GM12872 (cell line): ENCODE data around the gene SOS1.

Experiments used
- TF ChIP-seq, protein P1 (sequence below): IDR thresholded peaks from 3 replicates; pipeline ENCODE4 v1.5.1; 2011; ENCODE audit warnings: low read depth, mild to moderate bottlenecking, low read length, moderate library complexity; ENCODE audit not compliant: insufficient read depth

SOS1 gene

DNA sequence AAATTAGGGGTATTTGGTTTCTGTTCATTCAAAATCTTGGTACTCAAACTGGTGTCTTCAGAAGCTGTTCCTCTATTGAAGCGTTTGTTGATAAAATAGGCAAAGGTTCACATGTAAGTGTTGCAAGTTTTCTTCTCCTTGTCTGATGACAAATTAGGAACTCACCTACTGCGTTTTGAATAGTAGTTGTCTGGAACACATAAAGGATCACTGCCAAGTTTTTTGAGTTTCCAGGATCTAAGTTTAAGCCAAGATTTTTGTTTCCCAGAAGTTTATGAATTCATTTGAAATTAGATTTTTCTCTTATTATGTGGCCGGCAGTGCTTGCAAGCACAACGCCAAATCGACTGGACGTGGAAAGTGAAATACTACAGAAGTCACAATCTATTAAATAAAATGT lies 145.8 kb downstream of the SOS1 start:
- TF ChIP-seq, protein P1, sequence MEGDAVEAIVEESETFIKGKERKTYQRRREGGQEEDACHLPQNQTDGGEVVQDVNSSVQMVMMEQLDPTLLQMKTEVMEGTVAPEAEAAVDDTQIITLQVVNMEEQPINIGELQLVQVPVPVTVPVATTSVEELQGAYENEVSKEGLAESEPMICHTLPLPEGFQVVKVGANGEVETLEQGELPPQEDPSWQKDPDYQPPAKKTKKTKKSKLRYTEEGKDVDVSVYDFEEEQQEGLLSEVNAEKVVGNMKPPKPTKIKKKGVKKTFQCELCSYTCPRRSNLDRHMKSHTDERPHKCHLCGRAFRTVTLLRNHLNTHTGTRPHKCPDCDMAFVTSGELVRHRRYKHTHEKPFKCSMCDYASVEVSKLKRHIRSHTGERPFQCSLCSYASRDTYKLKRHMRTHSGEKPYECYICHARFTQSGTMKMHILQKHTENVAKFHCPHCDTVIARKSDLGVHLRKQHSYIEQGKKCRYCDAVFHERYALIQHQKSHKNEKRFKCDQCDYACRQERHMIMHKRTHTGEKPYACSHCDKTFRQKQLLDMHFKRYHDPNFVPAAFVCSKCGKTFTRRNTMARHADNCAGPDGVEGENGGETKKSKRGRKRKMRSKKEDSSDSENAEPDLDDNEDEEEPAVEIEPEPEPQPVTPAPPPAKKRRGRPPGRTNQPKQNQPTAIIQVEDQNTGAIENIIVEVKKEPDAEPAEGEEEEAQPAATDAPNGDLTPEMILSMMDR: no peak

DNA sequence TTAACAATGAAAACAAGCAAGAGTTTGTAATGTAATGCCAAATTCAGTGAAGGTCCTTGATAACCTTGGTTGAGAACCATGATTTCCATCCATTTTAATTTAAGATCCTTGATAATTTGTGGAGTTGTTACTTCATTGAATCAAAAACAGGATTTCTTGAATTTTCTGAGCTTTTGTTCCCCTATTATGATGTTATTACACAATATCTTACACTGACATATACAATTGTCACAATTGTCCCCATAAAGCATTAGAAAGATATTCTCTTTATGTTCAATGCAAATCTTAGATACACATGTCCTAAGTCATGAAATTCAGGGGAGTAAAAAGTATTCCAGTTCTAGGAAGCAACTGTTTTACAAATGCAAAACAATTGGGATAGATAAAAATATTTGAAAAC lies 147.6 kb downstream of the SOS1 start:
- TF ChIP-seq, protein P1: no peak

DNA sequence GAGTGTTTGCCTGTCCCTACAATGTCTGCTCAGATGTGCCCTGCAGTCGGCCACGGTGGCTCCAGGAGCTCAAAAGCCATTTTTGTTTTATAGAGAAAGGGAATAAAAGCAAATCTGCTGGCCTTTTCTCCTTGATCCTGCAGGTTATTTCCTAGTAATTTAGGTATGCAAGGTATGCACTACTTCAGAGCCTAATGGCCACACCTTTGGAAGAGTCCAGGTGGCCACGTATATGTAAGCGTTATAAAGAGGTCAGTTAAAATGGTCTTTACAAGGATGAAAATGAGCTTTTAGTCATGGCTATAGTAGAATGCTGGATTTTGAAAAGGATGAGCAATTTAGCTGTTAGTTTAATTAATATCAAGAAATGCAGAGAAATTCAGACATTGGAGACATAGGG lies 149.5 kb downstream of the SOS1 start:
- TF ChIP-seq, protein P1: no peak

DNA sequence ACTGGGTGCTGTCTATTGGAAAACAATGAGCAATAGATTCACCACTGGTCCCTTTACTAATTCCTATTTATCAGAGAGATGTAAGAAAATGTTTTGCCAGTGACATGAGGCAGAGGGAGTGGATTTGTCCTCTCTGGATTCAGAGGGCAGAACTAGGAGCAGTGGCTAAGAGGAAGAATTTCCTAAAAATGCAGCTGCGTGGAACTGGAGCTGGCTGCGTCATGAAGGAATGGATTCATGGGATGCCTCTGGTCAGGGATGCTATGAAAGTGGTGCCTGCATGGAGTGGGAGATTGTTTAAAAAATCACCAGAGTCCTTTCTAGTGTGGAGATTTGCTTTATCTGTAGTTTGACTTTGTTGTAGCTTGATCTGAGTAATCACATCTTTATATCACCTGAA lies 152.8 kb downstream of the SOS1 start:
- TF ChIP-seq, protein P1: no peak

DNA sequence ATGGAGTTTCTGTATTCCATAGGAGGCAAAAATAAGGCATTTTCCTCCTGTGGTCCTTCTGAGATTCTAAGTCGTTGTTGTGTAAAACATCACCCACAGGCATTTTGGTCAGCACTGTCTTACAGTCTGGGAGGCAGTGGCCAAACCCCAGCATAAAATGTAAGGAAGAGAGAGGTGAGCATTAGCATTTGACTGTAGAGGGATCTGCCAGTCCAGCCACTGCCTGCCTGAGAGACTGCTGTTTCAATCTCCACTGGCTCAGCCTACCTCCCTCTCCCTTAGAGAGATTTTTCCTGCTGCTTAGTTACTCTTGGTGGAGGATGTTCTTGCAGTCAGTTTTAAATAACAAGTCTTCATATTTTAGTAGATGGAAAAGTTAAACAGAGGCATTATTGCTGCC lies 154.2 kb downstream of the SOS1 start:
- TF ChIP-seq, protein P1: no peak

DNA sequence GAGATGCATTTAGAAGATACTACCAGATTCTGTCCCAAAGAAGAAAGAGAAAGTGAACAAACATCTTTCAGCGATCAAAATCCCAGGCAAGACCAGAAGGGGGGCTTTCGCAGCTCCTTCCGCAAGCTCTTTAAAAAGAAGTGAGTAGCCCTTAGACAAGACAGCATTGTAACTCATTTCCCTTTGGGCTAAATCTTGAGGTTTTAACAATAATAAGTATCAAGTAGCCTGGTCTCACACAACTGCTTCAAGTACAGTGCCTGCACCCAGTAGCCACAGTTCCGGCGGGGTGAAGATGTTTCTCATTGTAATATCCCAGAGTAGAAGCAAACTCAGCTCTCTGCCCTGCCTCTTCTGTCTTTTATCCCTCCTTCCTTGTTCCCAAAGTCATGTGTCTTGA lies 154.8 kb downstream of the SOS1 start:
- TF ChIP-seq, protein P1: no peak

DNA sequence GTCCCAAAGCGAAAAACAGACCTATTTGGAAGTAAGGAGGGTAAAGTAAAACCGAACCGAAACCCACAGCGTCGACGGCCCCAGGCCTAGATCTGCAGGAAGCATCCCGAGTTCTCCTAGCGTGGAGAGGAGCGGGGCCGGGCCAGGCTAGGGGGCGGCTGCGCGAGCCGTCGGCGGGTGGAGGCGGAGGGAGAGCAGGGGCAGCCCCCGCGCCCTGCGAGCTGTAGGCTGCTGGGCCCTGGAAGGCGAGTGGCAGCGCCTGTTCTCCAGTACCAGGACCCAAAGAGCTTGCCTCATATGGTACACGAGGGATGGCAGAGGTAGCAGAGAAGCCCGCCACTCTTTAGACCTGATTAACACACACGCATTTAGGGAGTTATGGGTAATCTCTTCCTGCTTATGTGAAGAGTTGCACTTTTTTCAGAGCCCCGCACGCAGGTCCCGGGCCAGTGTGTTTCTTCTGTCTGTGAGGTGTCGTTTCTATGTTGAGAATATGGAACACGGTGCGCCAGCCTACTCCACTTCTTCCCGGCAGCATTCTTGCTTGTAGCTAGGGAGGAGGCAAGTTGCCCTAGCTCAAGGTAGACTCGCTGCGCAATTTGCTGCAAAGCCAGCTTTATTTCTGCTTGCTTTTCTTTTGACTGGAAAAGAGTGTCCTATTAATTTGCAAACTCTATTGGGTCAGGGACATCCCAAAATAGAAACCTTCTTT lies 160.1 kb downstream of the SOS1 start:
- TF ChIP-seq, protein P1: no peak
